DOHH2 (cell line): Measurements from ENCODE around the gene PMF1.

Experiments used
- H3F3A ChIP-seq: fragments of 200-600 bp; sonication (generic), shearing (Covaris generic); 2 replicates; pipeline ENCODE4 v1.6.0; 2016; ENCODE audit warnings: antibody characterized with exemption, mild to moderate bottlenecking; ENCODE audit not compliant: control insufficient read depth, insufficient read depth
- H3K27ac ChIP-seq: fragments of 200-600 bp; sonication (generic); 2 replicates; pipeline ENCODE4 v1.5.1; 2014; ENCODE audit warnings: low read depth, mild to moderate bottlenecking, low read length, moderate library complexity
- H3K27me3 ChIP-seq: fragments of 200-600 bp; sonication (generic); 2 replicates; pipeline ENCODE4 v1.6.1; 2014; ENCODE audit warnings: mild to moderate bottlenecking, low read length, mixed read lengths; ENCODE audit not compliant: control insufficient read depth
- H3K36me3 ChIP-seq: fragments of 200-600 bp; sonication (generic); 2 replicates; pipeline ENCODE4 v1.6.1; 2014; ENCODE audit warnings: mild to moderate bottlenecking, low read length, moderate library complexity, mixed read lengths; ENCODE audit not compliant: control insufficient read depth
- H3K4me1 ChIP-seq: fragments of 200-600 bp; sonication (generic); 2 replicates; pipeline ENCODE4 v1.6.1; 2014; ENCODE audit warnings: mild to moderate bottlenecking, low read length, mixed read lengths; ENCODE audit not compliant: control insufficient read depth
- H3K4me2 ChIP-seq: fragments of 200-600 bp; sonication (generic); 2 replicates; pipeline ENCODE4 v1.6.0; 2014; ENCODE audit warnings: mild to moderate bottlenecking, low read length, moderate library complexity
- H3K4me3 ChIP-seq: fragments of 200-600 bp; sonication (generic); 2 replicates; pipeline ENCODE4 v1.5.1; 2014; ENCODE audit warnings: mild to moderate bottlenecking, low read length, mixed read lengths
- H3K79me2 ChIP-seq: fragments of 200-600 bp; sonication (generic); 2 replicates; pipeline ENCODE4 v1.6.1; 2014; ENCODE audit warnings: mild to moderate bottlenecking, low read length, mixed read lengths; ENCODE audit not compliant: control insufficient read depth
- H3K9me2 ChIP-seq: fragments of 200-600 bp; sonication (generic); replicated peaks from 2 replicates; pipeline ENCODE4 v1.6.1; 2014; ENCODE audit warnings: mild to moderate bottlenecking, low read length, mixed read lengths; ENCODE audit not compliant: control insufficient read depth
- H3K9me3 ChIP-seq: fragments of 200-600 bp; sonication (generic); 2 replicates; pipeline ENCODE4 v1.6.1; 2014; ENCODE audit warnings: antibody characterized with exemption, low read length, mixed read lengths; ENCODE audit not compliant: control insufficient read depth, insufficient read depth
- H4K20me1 ChIP-seq: fragments of 200-600 bp; sonication (generic); 2 replicates; pipeline ENCODE4 v1.6.0; 2014; ENCODE audit warnings: low read depth, mild to moderate bottlenecking, antibody characterized with exemption, low read length, moderate library complexity; ENCODE audit not compliant: control insufficient read depth, insufficient read depth
- CTCF ChIP-seq: fragments of 200-600 bp; sonication (generic); IDR thresholded peaks from one replicate; pipeline ENCODE4 v1.5.1; 2014; ENCODE audit warnings: antibody characterized with exemption, mild to moderate bottlenecking, low read depth, low read length; ENCODE audit not compliant: poor library complexity, severe bottlenecking
- EZH2phosphoT487 ChIP-seq: fragments of 200-600 bp; sonication (generic); IDR thresholded peaks from 2 replicates; pipeline ENCODE4 v1.6.1; 2017; ENCODE audit warnings: borderline replicate concordance, mild to moderate bottlenecking, antibody characterized with exemption, low read length, moderate library complexity, mixed read lengths

The PMF1 gene

GRCh38 chr1:156229809-156230472 lies 17.1 kb downstream of the PMF1 start:
- Histone ChIP-seq H3K4me1 (peaks cover 8% of the 10 kb centered on the region), H3K79me2 (no peaks in the 10 kb centered on the region), H3K9me3 (no peaks in the 10 kb centered on the region), H3K27me3 (no peaks in the 10 kb centered on the region), H3K9me2 (no peaks in the 10 kb centered on the region), H3F3A (no peaks in the 10 kb centered on the region; the same call in 1 of the 2 replicates), H3K27ac (no peak overlapping the region), H3K36me3 (peaks cover 26% of the 10 kb centered on the region), H3K4me2 (no peak overlapping the region), H4K20me1 (no peaks in the 10 kb centered on the region), H3K4me3 (no peak overlapping the region)
- TF ChIP-seq EZH2phosphoT487 (no peak), CTCF (no peak)

GRCh38 chr1:156230473-156230837 lies 17.6 kb downstream of the PMF1 start:
- H3K4me1 ChIP-seq: peaks cover 5% of the 10 kb centered on the region
- H3K36me3 ChIP-seq: peaks cover 26% of the 10 kb centered on the region
- no peaks in the 10 kb centered on the region for H4K20me1 ChIP-seq
- no peak overlapping the region for H3K4me3 ChIP-seq
- no peaks in the 10 kb centered on the region for H3K9me3 ChIP-seq
- H3K27ac ChIP-seq: no peak overlapping the region
- no peaks in the 10 kb centered on the region for H3K27me3 ChIP-seq
- H3K79me2 ChIP-seq: no peaks in the 10 kb centered on the region
- no peak for TF ChIP-seq EZH2phosphoT487
- no peak for TF ChIP-seq CTCF
- no peak overlapping the region for H3K4me2 ChIP-seq
- no peaks in the 10 kb centered on the region; the same call in 1 of the 2 replicates for H3F3A ChIP-seq
- no peaks in the 10 kb centered on the region for H3K9me2 ChIP-seq

- H3K4me2 ChIP-seq: no peak overlapping the region
- no peaks in the 10 kb centered on the region for H3K9me2 ChIP-seq
- no peaks in the 10 kb centered on the region for H3K79me2 ChIP-seq
- no peaks in the 10 kb centered on the region for H3F3A ChIP-seq
- H3K9me3 ChIP-seq: no peaks in the 10 kb centered on the region
- H3K27me3 ChIP-seq: no peaks in the 10 kb centered on the region
- peaks cover 31% of the 10 kb centered on the region for H3K36me3 ChIP-seq
- TF ChIP-seq EZH2phosphoT487 (no peak), CTCF (no peak)
- H3K27ac ChIP-seq: no peak overlapping the region
- H3K4me1 ChIP-seq: no peaks in the 10 kb centered on the region
- H4K20me1 ChIP-seq: no peaks in the 10 kb centered on the region
- no peak overlapping the region for H3K4me3 ChIP-seq
Measured at GRCh38 chr1:156232201-156232894, 19.5 kb downstream of the PMF1 start.
